ENCODE results near the gene IFI35. TPM values are rescaled to one million over a fixed set of nuclear protein-coding genes. Genes with fewer than 3 reads are reported as not detected.

Gene IFI35
- total and polyA plus RNA-seq, 2 donors (not counting 1 experiment from before 2014, with no cell fraction given), result 34.5 to 52.0 TPM

- Histone ChIP-seq H3K27ac (ENCODE audit: insufficient read depth, low read length) (no peak overlapping the region), H3K4me2 (ENCODE audit: extremely low read depth, insufficient read depth, low read length) (no peak overlapping the region), H3K9me3 (ENCODE audit: control insufficient read depth, insufficient read depth, low read depth, low read length) (no peaks in the 10 kb centered on the region), H3K4me3 (replicated peaks in 1 of 4; ENCODE audit: control extremely low read depth in 1 of 4, insufficient read depth in 1 of 4, low read depth in 3 of 4, low read length in 4 of 4) (no peak overlapping the region), H3K9ac (ENCODE audit: insufficient read depth, low read length) (no peak overlapping the region), H3K79me2 (ENCODE audit: control insufficient read depth, insufficient read depth, low read length) (peaks cover 24% of the 10 kb centered on the region), H4K20me1 (ENCODE audit: control insufficient read depth, extremely low read depth, insufficient read depth, low read length) (peaks cover 2% of the 10 kb centered on the region), H3K27me3 (ENCODE audit: control insufficient read depth, insufficient read depth, low read length) (no peaks in the 10 kb centered on the region), H2AFZ (ENCODE audit: low read length) (no peak overlapping the region), H3K4me1 (ENCODE audit: control insufficient read depth, extremely low read depth, insufficient read depth, low read length) (peaks cover 6% of the 10 kb centered on the region), H3K36me3 (ENCODE audit: control insufficient read depth, insufficient read depth, low read length) (peaks cover 16% of the 10 kb centered on the region)
- TF ChIP-seq EZH2 (IDR thresholded peaks at IDR 0.05; ENCODE audit: low read length, missing control alignments), result no peak
- no peak for TF ChIP-seq CTCF (conservative IDR thresholded peaks at IDR 0.05 in 1 of 2, IDR thresholded peaks at IDR 0.05 in 1 of 2; ENCODE audit: low read depth in 1 of 2, low read length in 2 of 2)
- peak; percentile 41 to 75 for DNase-seq (ENCODE audit: low read depth in 2 of 2)
Measured at GRCh38 chr17:43003542-43004172, 2.9 kb upstream of the IFI35 start.

GRCh38 chr17:43010667-43011308 is 4.2 kb downstream of the IFI35 start:
- peaks cover 8% of the 10 kb centered on the region for H3K36me3 ChIP-seq (ENCODE audit: control insufficient read depth, insufficient read depth, low read length)
- TF ChIP-seq CTCF (conservative IDR thresholded peaks at IDR 0.05 in 1 of 2, IDR thresholded peaks at IDR 0.05 in 1 of 2; ENCODE audit: low read depth in 1 of 2, low read length in 2 of 2), result no peak
- no peak for TF ChIP-seq EZH2 (IDR thresholded peaks at IDR 0.05; ENCODE audit: low read length, missing control alignments)
- H3K9me3 ChIP-seq (ENCODE audit: control insufficient read depth, insufficient read depth, low read depth, low read length), result no peaks in the 10 kb centered on the region
- no peaks in the 10 kb centered on the region for H3K27me3 ChIP-seq (ENCODE audit: control insufficient read depth, insufficient read depth, low read length)
- DNase-seq (ENCODE audit: low read depth in 2 of 2), result no peak
- H3K4me2 ChIP-seq (ENCODE audit: extremely low read depth, insufficient read depth, low read length), result no peak overlapping the region
- no peak overlapping the region for H2AFZ ChIP-seq (ENCODE audit: low read length)
- H3K9ac ChIP-seq (ENCODE audit: insufficient read depth, low read length), result no peak overlapping the region
- no peak overlapping the region for H3K27ac ChIP-seq (ENCODE audit: insufficient read depth, low read length)
- H3K79me2 ChIP-seq (ENCODE audit: control insufficient read depth, insufficient read depth, low read length), result no peaks in the 10 kb centered on the region
- no peak overlapping the region for H3K4me3 ChIP-seq (replicated peaks in 1 of 4; ENCODE audit: control extremely low read depth in 1 of 4, insufficient read depth in 1 of 4, low read depth in 3 of 4, low read length in 4 of 4)
- no peaks in the 10 kb centered on the region for H4K20me1 ChIP-seq (ENCODE audit: control insufficient read depth, extremely low read depth, insufficient read depth, low read length)
- H3K4me1 ChIP-seq (ENCODE audit: control insufficient read depth, extremely low read depth, insufficient read depth, low read length), result no peaks in the 10 kb centered on the region

GRCh38 chr17:43011728-43012472 is 5.3 kb downstream of the IFI35 start:
- Histone ChIP-seq H2AFZ (ENCODE audit: low read length) (no peak overlapping the region), H3K9me3 (ENCODE audit: control insufficient read depth, insufficient read depth, low read depth, low read length) (no peaks in the 10 kb centered on the region), H3K4me2 (ENCODE audit: extremely low read depth, insufficient read depth, low read length) (no peak overlapping the region), H3K36me3 (ENCODE audit: control insufficient read depth, insufficient read depth, low read length) (peaks cover 10% of the 10 kb centered on the region), H3K27me3 (ENCODE audit: control insufficient read depth, insufficient read depth, low read length) (no peaks in the 10 kb centered on the region), H3K79me2 (ENCODE audit: control insufficient read depth, insufficient read depth, low read length) (no peaks in the 10 kb centered on the region), H3K9ac (ENCODE audit: insufficient read depth, low read length) (no peak overlapping the region), H4K20me1 (ENCODE audit: control insufficient read depth, extremely low read depth, insufficient read depth, low read length) (no peaks in the 10 kb centered on the region), H3K4me1 (ENCODE audit: control insufficient read depth, extremely low read depth, insufficient read depth, low read length) (no peaks in the 10 kb centered on the region), H3K4me3 (replicated peaks in 1 of 4; ENCODE audit: control extremely low read depth in 1 of 4, insufficient read depth in 1 of 4, low read depth in 3 of 4, low read length in 4 of 4) (no peak overlapping the region), H3K27ac (ENCODE audit: insufficient read depth, low read length) (no peak overlapping the region)
- DNase-seq (ENCODE audit: low read depth in 2 of 2), result no peak
- no peak for TF ChIP-seq CTCF (conservative IDR thresholded peaks at IDR 0.05 in 1 of 2, IDR thresholded peaks at IDR 0.05 in 1 of 2; ENCODE audit: low read depth in 1 of 2, low read length in 2 of 2)
- TF ChIP-seq EZH2 (IDR thresholded peaks at IDR 0.05; ENCODE audit: low read length, missing control alignments), result no peak

Data from fibroblast of lung (primary cell).